OCI-LY3 (cell line): ENCODE measurements around the gene RC3H1.

ENCODE experiments used
- CTCF ChIP-seq: fragments of 200-600, 300-600 bp; sonication (generic); IDR thresholded peaks from 2 replicates; pipeline ENCODE4 v1.5.1; 2014; ENCODE audit warnings: antibody characterized with exemption, low read length, low read depth
- EZH2phosphoT487 ChIP-seq: fragments of 200-600 bp; shearing (Covaris generic); IDR thresholded peaks from 2 replicates; pipeline ENCODE4 v1.6.1; 2018; ENCODE audit warnings: antibody characterized with exemption, mixed run types, low read depth

- TF ChIP-seq CTCF (no peak), EZH2phosphoT487 (no peak)
These were observed 13.9 kb downstream of the RC3H1 start for GRCh38 chr1:174008269-174008668.
